ENCODE results near the gene EPM2A. TPM values are rescaled to one million over a fixed set of nuclear protein-coding genes. Genes with fewer than 3 reads are reported as not detected.

The EPM2A gene
- total RNA-seq, 2 donors from 2014 or later: 28.8 to 29.5 TPM

- peak; percentile 95 for DNase-seq
- intact Hi-C loops (cut with DNase I): loop anchor here (2.0 to 10.0 kb wide), 3 partner anchors 80 to 228 kb away; partner anchors contain the start of genes FBXO30 (in 2 of the 2) and SHPRH (in 1 of the 2)
- peak; percentile 90 to 95 for ATAC-seq
Observed at GRCh38 chr6:145734486-145735355, 599 bp downstream of the EPM2A start.

- intact Hi-C loops (cut with DNase I): loop anchor here (2.0 to 10.0 kb wide), 2 partner anchors 81 kb away; partner anchors contain the start of gene FBXO30 (in 2 of the 2)
- no peak for ATAC-seq
- no peak for DNase-seq
Observed at GRCh38 chr6:145733810-145734209, 1.5 kb downstream of the EPM2A start.

- no peak for DNase-seq
- intact Hi-C loops (cut with DNase I): loop anchor here in 1 of 2 donors (10.0 kb wide), 1 partner anchor 82 kb away; the partner anchor contains the start of gene FBXO30
- ATAC-seq: no peak
Observed at GRCh38 chr6:145733207-145733606, 2.1 kb downstream of the EPM2A start.

GRCh38 chr6:145731447-145731846 is 3.9 kb downstream of the EPM2A start:
- no peak for DNase-seq
- intact Hi-C loops (cut with DNase I): loop anchor here in 1 of 2 donors (10.0 kb wide), 1 partner anchor 83 kb away; the partner anchor contains the start of gene FBXO30
- ATAC-seq: no peak

- no peak for DNase-seq
- intact Hi-C loops (cut with DNase I): loop anchor here in 1 of 2 donors (10.0 kb wide), 1 partner anchor 85 kb away; the partner anchor contains the start of gene FBXO30
- no peak for ATAC-seq
Observed at GRCh38 chr6:145729887-145730286, 5.4 kb downstream of the EPM2A start.

- DNase-seq (no peak), ATAC-seq (no peak)
- intact Hi-C loops (cut with DNase I): no loop called here
Observed at GRCh38 chr6:145728444-145729385, 6.6 kb downstream of the EPM2A start.

- intact Hi-C loops (cut with DNase I): no loop called here
- DNase-seq: no peak
- no peak for ATAC-seq
Observed at GRCh38 chr6:145727817-145728388, 7.4 kb downstream of the EPM2A start.

GRCh38 chr6:145725570-145725969 is 9.8 kb downstream of the EPM2A start:
- ATAC-seq (no peak), DNase-seq (no peak)
- intact Hi-C loops (cut with DNase I): no loop called here

- ATAC-seq: no peak
- no peak for DNase-seq
- intact Hi-C loops (cut with DNase I): no loop called here
Observed at GRCh38 chr6:145723646-145724045, 11.7 kb downstream of the EPM2A start.

GRCh38 chr6:145722190-145722589 is 13.1 kb downstream of the EPM2A start:
- DNase-seq: no peak
- peak in 1 of 2 donors; percentile 30 for ATAC-seq
- intact Hi-C loops (cut with DNase I): no loop called here

GRCh38 chr6:145721144-145721543 is 14.2 kb downstream of the EPM2A start:
- intact Hi-C loops (cut with DNase I): no loop called here
- no peak for DNase-seq
- no peak for ATAC-seq

- intact Hi-C loops (cut with DNase I): no loop called here
- ATAC-seq (no peak), DNase-seq (no peak)
Observed at GRCh38 chr6:145715426-145715825, 19.9 kb downstream of the EPM2A start.

- intact Hi-C loops (cut with DNase I): no loop called here
- DNase-seq (no peak), ATAC-seq (no peak)
Observed at GRCh38 chr6:145714731-145715130, 20.6 kb downstream of the EPM2A start.

GRCh38 chr6:145713773-145714172 is 21.5 kb downstream of the EPM2A start:
- DNase-seq (no peak), ATAC-seq (no peak)
- intact Hi-C loops (cut with DNase I): no loop called here

GRCh38 chr6:145711372-145711771 is 23.9 kb downstream of the EPM2A start:
- no peak for ATAC-seq
- intact Hi-C loops (cut with DNase I): no loop called here

GRCh38 chr6:145707397-145707796 is 27.9 kb downstream of the EPM2A start:
- intact Hi-C loops (cut with DNase I): no loop called here
- ATAC-seq: no peak
- no peak for DNase-seq

More at GRCh38 chr6:145711372-145711771, 23.9 kb downstream of the EPM2A start:
- no peak for DNase-seq

- no peak for DNase-seq
- no peak for ATAC-seq
- intact Hi-C loops (cut with DNase I): no loop called here
Observed at GRCh38 chr6:145705561-145705960, 29.8 kb downstream of the EPM2A start.

- DNase-seq (no peak), ATAC-seq (no peak)
- intact Hi-C loops (cut with DNase I): no loop called here
Observed at GRCh38 chr6:145704143-145704781, 31.1 kb downstream of the EPM2A start.

GRCh38 chr6:145699462-145699861 is 35.9 kb downstream of the EPM2A start:
- ATAC-seq (no peak), DNase-seq (no peak)
- intact Hi-C loops (cut with DNase I): no loop called here

Measured in left cardiac atrium (tissue), 4 donors.